Measurements from ENCODE around the gene GATA6. TPM values are rescaled to one million over a fixed set of nuclear protein-coding genes. Genes with fewer than 3 reads are reported as not detected.

Gene GATA6
- polyA plus RNA-seq (2011; rRNA removed) (1.3 and 1.5 TPM in 2 replicates), polyA minus RNA-seq (2011; rRNA and poly(A)+ RNA removed) (0.60 and 1.2 TPM in 2 replicates)

DNA sequence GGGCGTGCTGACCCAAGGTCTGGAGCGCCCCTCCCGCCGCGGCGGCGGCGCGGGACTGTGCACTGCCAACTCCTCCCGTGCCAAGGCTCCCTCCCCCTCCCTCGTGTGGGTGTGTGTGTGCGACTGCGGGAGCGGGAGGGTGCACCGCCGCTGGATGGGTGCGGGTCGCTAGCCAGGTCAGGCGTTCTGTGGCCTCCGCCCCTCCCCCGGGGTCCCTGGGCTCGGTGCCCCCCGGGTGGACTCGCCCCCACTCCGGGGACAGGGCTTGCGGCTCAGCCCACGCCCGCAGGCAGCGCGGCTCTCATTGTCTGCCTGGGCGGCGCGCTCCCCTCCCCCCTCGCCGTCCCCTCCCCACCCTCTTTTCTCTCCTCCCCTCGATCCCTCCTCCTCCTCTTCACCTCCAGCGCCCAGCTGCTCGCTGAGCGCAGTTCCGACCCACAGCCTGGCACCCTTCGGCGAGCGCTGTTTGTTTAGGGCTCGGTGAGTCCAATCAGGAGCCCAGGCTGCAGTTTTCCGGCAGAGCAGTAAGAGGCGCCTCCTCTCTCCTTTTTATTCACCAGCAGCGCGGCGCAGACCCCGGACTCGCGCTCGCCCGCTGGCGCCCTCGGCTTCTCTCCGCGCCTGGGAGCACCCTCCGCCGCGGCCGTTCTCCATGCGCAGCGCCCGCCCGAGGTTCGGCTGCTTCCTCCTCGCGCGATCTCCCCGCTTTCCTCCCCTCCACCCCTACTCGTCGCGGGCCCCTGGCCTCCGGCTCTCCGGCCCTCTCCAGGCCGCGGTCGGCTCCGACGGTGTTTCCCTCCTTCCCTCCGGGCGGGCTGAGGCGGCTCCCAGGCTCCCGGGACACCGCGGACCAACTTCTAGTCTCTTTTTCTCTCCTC lies at the start of gene GATA6:
Gene GATA6 (plus strand): TSS at position 579 of the 878 bp plus-strand sequence. CDS start 1,556 bp downstream, outside the sequence.
- peaks cover 20% of the 10 kb centered on the region; the same call in 1 of the 2 replicates for H3K9me3 ChIP-seq (ENCODE audit: control insufficient read depth, insufficient read depth, low read length)
- peak; percentile 70 for DNase-seq (ENCODE audit: low read depth, low spot score)
- POLR2A ChIA-PET: interaction anchor here (0.7 to 1.2 kb wide), 2 partner anchors 352 to 393 kb away, joined by 3 read pairs; no protein-coding TSS in a partner anchor
- CTCF ChIA-PET: interaction anchor here (0.7 to 0.9 kb wide), 2 partner anchors 393 to 394 kb away, joined by 3 to 8 read pairs; no protein-coding TSS in a partner anchor
- peak within 1 kb of the TSS; percentile 75 for H3K27ac ChIP-seq (ENCODE audit: low read depth, low read length)
- H3K27me3 ChIP-seq (ENCODE audit: control insufficient read depth, insufficient read depth, low read length): peaks cover 44% of the 10 kb centered on the region
- TF ChIP-seq CTCF (IDR thresholded peaks at IDR 0.05; ENCODE audit: low read depth, low read length): peak; percentile 69
- peak within 1 kb of the TSS; percentile 82 for H3K4me3 ChIP-seq (ENCODE audit: low read depth, low read length)

- TF ChIP-seq CTCF (IDR thresholded peaks at IDR 0.05; ENCODE audit: low read depth, low read length): no peak
- Histone ChIP-seq H3K9me3 (ENCODE audit: control insufficient read depth, insufficient read depth, low read length) (no peaks in the 10 kb centered on the region), H3K4me3 (ENCODE audit: low read depth, low read length) (no peak overlapping the region), H3K27ac (ENCODE audit: low read depth, low read length) (no peak overlapping the region), H3K27me3 (ENCODE audit: control insufficient read depth, insufficient read depth, low read length) (no peaks in the 10 kb centered on the region)
- DNase-seq (ENCODE audit: low read depth, low spot score): no peak
- ChIA-PET POLR2A (no interaction called here), CTCF (no interaction called here)
Observed at GRCh38 chr18:22124970-22125369, 44.4 kb upstream of the GATA6 start.

GRCh38 chr18:22128954-22129353 lies 40.4 kb upstream of the GATA6 start:
- TF ChIP-seq CTCF (IDR thresholded peaks at IDR 0.05; ENCODE audit: low read depth, low read length): no peak
- no peaks in the 10 kb centered on the region for H3K9me3 ChIP-seq (ENCODE audit: control insufficient read depth, insufficient read depth, low read length)
- ChIA-PET POLR2A (no interaction called here), CTCF (no interaction called here)
- no peak for DNase-seq (ENCODE audit: low read depth, low spot score)
- no peak overlapping the region for H3K27ac ChIP-seq (ENCODE audit: low read depth, low read length)
- H3K4me3 ChIP-seq (ENCODE audit: low read depth, low read length): no peak overlapping the region
- no peaks in the 10 kb centered on the region for H3K27me3 ChIP-seq (ENCODE audit: control insufficient read depth, insufficient read depth, low read length)

DNA sequence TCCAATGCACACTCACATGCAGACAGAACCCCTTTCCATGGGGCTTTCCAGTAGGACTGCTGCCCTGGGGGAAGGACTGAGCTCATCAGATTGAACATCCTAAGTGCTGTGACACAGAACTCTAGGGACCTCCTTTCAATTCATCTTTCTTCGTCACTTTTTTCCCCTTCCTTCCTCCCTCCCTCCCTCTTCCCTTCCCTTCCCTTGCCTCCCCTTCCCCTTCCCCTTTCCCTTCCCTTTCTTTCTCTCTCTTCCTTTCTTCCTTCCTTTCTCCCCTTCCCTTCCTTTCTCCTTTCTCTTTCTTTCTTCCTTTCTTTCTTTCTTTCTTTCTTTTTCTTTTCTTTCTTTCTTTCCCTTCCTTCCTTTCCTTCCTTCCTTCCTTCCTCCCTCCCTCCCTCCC lies 39.6 kb upstream of the GATA6 start:
- Histone ChIP-seq H3K27me3 (ENCODE audit: control insufficient read depth, insufficient read depth, low read length) (no peaks in the 10 kb centered on the region), H3K4me3 (ENCODE audit: low read depth, low read length) (no peak overlapping the region), H3K9me3 (ENCODE audit: control insufficient read depth, insufficient read depth, low read length) (no peaks in the 10 kb centered on the region), H3K27ac (ENCODE audit: low read depth, low read length) (no peak overlapping the region)
- CTCF ChIA-PET: no interaction called here
- no peak for DNase-seq (ENCODE audit: low read depth, low spot score)
- no peak for TF ChIP-seq CTCF (IDR thresholded peaks at IDR 0.05; ENCODE audit: low read depth, low read length)
- POLR2A ChIA-PET: no interaction called here

- H3K27ac ChIP-seq (ENCODE audit: low read depth, low read length): no peak overlapping the region
- ChIA-PET CTCF (interaction anchor here (0.6 to 0.7 kb wide), 3 partner anchors 318 to 666 kb away, joined by 4 to 7 read pairs (median 6); no protein-coding TSS in a partner anchor), POLR2A (no interaction called here)
- DNase-seq (ENCODE audit: low read depth, low spot score): no peak
- no peak overlapping the region for H3K4me3 ChIP-seq (ENCODE audit: low read depth, low read length)
- H3K27me3 ChIP-seq (ENCODE audit: control insufficient read depth, insufficient read depth, low read length): peaks cover 4% of the 10 kb centered on the region
- no peaks in the 10 kb centered on the region for H3K9me3 ChIP-seq (ENCODE audit: control insufficient read depth, insufficient read depth, low read length)
- no peak for TF ChIP-seq CTCF (IDR thresholded peaks at IDR 0.05; ENCODE audit: low read depth, low read length)
Observed at GRCh38 chr18:22132258-22132657, 37.1 kb upstream of the GATA6 start.

Data from AG04450 (cell line).